A673 (cell line): Measurements from ENCODE around the gene KRT77.

ENCODE experiments used
- CTCF ChIP-seq: fragments of 300-800, 200-600 bp; sonication (generic); conservative IDR thresholded peaks from 2 replicates; pipeline ENCODE4 v1.5.1; 2017; ENCODE audit warnings: low read depth, mild to moderate bottlenecking, antibody characterized with exemption, low read length, moderate library complexity, mixed read lengths
- EZH2 ChIP-seq: fragments of 200-600 bp; sonication (generic); IDR thresholded peaks from 2 replicates; pipeline ENCODE4 v1.6.1; 2017; ENCODE audit warnings: borderline replicate concordance, low read depth, mild to moderate bottlenecking, mixed read lengths, antibody characterized with exemption, low read length; ENCODE audit not compliant: poor library complexity, severe bottlenecking

GRCh38 chr12:52682381-52682660 is 21.0 kb downstream of the KRT77 start:
- TF ChIP-seq CTCF (no peak), EZH2 (no peak)
